HAP-1 (cell line): ENCODE results near the gene LEF1.

Source experiments
- DNase-seq, 2 experiments: peaks; one replicate each; pipeline ENCODE4 v3.0.0-alpha.2; 2016 to 2020; ENCODE audit warnings: low spot score in 2 of 2
- H3K27me3 ChIP-seq: fragments of 250-450 bp; sonication (Bioruptor Pico); 2 replicates; pipeline ENCODE4 v1.5.1; 2020; ENCODE audit warnings: low read depth, mild to moderate bottlenecking, moderate library complexity
- H3K36me3 ChIP-seq: fragments of 250-450 bp; sonication (Bioruptor Pico); replicated peaks from 2 replicates; pipeline ENCODE4 v1.5.1; 2020; ENCODE audit warnings: mild to moderate bottlenecking
- H3K4me1 ChIP-seq: fragments of 250-450 bp; sonication (Bioruptor Pico); 2 replicates; pipeline ENCODE4 v1.5.1; 2020; ENCODE audit warnings: mild to moderate bottlenecking
- H3K4me3 ChIP-seq: fragments of 250-450 bp; sonication (Bioruptor Pico); 2 replicates; pipeline ENCODE4 v1.5.1; 2020; ENCODE audit warnings: mild to moderate bottlenecking, moderate library complexity
- H3K9me3 ChIP-seq: fragments of 250-450 bp; sonication (Bioruptor Pico); 2 replicates; pipeline ENCODE4 v1.5.1; 2020; ENCODE audit warnings: mild to moderate bottlenecking, moderate library complexity
- in situ Hi-C: fragments of 300-500 bp; cut with MboI; formaldehyde crosslinking; loops from 3 replicates; pipeline ENCODE4 v1.14.3; 2020; ENCODE audit warnings: low sequenced_read_pairs, inconsistent platforms, mixed read lengths

LEF1 gene

DNA sequence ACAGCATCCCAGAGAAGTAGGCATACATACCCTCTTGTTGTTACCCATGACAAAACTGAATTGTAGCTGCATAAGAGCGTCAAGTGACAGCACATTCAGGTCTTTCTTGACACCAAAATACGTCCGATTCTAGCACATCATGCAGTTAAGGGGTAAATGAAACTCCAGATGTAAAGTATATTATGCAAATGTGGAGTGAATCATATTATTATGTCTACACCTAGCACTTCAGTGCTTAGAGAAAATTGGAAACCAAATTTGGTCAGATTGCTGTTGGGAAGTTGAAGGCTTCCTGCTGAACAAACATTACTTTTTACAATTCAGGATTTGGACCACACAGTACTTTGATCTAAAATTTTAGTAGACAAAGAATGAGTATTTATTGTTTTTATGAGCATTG lies 24.2 kb upstream of the LEF1 start:
- Histone ChIP-seq H3K4me1 (peaks cover 26% of the 10 kb centered on the region), H3K36me3 (no peaks in the 10 kb centered on the region), H3K4me3 (no peak overlapping the region), H3K9me3 (no peaks in the 10 kb centered on the region), H3K27me3 (no peaks in the 10 kb centered on the region)
- no peak for DNase-seq
- in situ Hi-C loops: no loop called here

DNA sequence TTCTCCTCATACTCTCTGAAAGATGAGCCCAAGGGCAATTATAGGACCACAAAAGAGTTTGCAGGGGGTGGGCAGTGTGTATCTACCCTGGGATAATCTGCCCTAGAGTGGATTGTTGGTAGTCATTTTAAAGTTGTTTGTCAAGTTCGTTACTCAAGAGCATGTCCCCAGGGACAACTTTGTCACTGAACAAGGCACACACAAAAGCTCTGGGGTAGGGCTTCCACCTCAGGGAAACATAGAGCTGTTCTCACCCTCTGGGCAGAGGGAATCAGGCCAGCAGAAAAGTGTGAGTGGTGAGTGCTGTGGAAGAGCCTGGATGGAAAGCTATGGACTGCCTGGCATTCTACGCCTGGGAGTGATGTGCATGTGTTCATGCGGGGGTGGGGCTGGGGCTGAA lies 23.3 kb upstream of the LEF1 start:
- Histone ChIP-seq H3K4me3 (no peak overlapping the region), H3K9me3 (no peaks in the 10 kb centered on the region)
- peak; percentile 32 to 58 for DNase-seq

DNA sequence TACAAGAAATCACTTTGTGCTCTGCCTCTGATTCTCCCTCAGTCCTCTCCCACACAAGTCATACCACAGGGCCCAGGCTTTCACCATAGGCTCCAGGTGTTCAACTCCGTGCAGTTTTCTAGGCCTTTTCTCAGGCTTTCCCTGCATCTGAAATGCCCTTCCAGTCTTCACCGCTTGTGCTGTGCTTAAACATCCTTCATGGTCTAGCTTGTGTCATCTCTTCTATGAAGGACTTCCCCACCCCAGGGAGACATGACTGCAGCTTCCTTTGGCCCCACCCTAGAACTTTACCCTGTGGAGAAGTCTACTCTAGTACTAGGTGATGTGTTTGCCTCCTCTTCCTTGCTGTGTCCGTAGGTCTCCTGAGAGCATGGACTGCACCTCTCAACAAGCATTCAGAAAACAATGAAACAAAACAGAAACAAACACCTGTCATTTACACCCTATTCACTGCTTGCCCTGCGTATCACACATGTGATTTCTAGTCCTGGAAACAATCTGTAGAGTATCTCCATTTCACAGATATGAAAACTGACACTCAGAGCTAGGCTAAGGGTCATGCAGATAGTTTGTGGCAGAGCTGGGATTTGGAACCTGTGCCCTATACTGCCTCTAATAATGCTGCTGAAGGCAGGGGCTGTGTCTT lies 22.7 kb upstream of the LEF1 start:
- Histone ChIP-seq H3K9me3 (no peaks in the 10 kb centered on the region), H3K4me3 (no peak overlapping the region), H3K27me3 (no peaks in the 10 kb centered on the region), H3K4me1 (peaks cover 26% of the 10 kb centered on the region), H3K36me3 (no peaks in the 10 kb centered on the region)
- in situ Hi-C loops: no loop called here
- no peak for DNase-seq

More for the DNA sequence above, 23.3 kb upstream of the LEF1 start:
- peaks cover 26% of the 10 kb centered on the region for H3K4me1 ChIP-seq
- no peaks in the 10 kb centered on the region for H3K36me3 ChIP-seq
- no peaks in the 10 kb centered on the region for H3K27me3 ChIP-seq
- in situ Hi-C loops: no loop called here

DNA sequence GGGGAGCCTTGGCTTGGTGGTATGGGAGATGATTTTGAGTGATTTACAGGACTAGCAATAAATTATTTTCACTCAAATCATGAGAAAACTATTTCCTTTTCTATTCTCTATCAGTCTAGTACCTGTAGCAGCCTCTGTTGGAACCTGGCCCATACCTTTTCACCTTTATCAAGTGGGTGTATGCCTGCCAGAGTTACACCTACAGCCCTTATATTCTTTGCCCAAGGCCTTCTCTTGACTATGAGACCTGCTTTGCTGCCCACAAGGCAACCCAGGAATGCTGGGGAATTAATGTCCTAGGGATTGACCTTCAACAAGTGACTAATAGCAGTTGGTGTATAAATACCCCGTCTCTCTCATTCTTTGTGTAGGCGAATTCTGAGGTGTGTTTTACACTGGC lies 20.0 kb upstream of the LEF1 start:
- Histone ChIP-seq H3K36me3 (no peaks in the 10 kb centered on the region), H3K4me1 (peaks cover 18% of the 10 kb centered on the region), H3K9me3 (no peaks in the 10 kb centered on the region), H3K27me3 (no peaks in the 10 kb centered on the region), H3K4me3 (no peak overlapping the region)
- in situ Hi-C loops: no loop called here
- no peak for DNase-seq

DNA sequence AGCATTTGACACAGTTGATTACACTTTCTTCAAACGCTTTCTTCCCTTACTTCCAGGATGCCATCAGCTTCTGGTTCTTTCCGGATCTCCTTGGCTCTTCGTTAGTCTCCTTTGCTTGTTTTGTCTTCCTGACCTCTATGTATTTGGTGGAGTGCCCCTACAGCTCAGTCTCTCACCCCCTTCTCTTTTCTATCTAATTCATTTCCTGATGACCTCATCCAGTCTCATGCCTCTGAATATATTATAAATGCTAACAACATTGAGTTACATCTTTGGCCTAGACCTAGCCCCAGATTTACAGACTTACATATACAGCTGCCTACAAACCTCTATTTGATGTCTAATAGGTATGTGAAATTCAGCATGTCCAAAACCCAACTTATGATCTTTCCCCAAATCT lies 16.5 kb upstream of the LEF1 start:
- Histone ChIP-seq H3K4me3 (no peak overlapping the region), H3K36me3 (no peaks in the 10 kb centered on the region), H3K9me3 (no peaks in the 10 kb centered on the region), H3K4me1 (no peaks in the 10 kb centered on the region), H3K27me3 (peaks cover 3% of the 10 kb centered on the region; the same call in 1 of the 2 replicates)
- no peak for DNase-seq
- in situ Hi-C loops: no loop called here

DNA sequence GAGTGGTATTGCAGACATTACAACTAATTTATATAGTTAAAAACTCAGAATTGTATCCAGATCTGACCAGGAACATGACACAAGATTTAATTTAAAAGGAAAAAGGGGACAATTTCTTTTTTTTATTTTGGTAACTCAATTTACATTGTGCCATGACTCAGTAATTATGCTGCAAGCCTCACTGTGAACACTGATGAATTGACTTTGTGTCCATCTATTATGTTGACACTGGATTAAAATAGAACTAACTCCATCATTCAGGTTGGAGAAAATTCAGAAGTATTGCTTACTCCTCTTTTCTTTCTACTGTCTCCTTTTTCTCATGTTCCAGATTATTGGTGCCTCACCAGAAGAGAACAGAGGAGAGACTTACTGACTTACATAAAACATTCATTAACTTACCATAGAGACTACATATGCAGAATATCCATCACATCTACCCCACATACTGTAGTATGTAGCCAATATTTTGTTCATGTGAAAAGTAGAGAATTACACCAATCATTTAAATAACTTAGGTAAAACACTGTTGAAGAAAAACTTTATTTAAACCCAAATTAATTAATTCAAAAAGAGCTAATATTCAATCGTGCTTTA lies 15.8 kb upstream of the LEF1 start:
- DNase-seq: no peak
- no peaks in the 10 kb centered on the region for H3K4me1 ChIP-seq
- no peaks in the 10 kb centered on the region for H3K9me3 ChIP-seq
- H3K4me3 ChIP-seq: no peak overlapping the region
- peaks cover 3% of the 10 kb centered on the region; the same call in 1 of the 2 replicates for H3K27me3 ChIP-seq
- in situ Hi-C loops: no loop called here
- no peaks in the 10 kb centered on the region for H3K36me3 ChIP-seq

DNA sequence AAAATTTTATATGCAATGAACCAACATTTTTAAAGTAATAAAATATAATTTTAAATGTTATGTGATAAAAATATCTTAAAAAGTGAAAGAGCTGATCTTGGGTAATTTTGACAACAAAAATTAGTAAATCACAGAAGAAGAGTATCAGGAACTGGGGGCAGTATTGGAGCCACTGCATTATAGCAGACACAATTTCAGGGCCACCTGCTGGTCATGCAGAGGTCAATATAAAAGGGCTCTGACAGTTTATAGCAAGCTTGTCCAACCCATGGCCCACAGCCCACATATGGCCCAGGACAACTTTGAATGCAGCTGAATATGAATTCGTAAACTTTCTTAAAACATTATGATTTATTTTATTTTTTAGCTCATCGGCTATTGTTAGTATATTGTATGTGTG lies 13.0 kb upstream of the LEF1 start:
- no peaks in the 10 kb centered on the region for H3K9me3 ChIP-seq
- no peaks in the 10 kb centered on the region for H3K36me3 ChIP-seq
- in situ Hi-C loops: no loop called here
- no peaks in the 10 kb centered on the region for H3K4me1 ChIP-seq
- no peak for DNase-seq
- H3K27me3 ChIP-seq: peaks cover 3% of the 10 kb centered on the region; the same call in 1 of the 2 replicates
- no peak overlapping the region for H3K4me3 ChIP-seq

DNA sequence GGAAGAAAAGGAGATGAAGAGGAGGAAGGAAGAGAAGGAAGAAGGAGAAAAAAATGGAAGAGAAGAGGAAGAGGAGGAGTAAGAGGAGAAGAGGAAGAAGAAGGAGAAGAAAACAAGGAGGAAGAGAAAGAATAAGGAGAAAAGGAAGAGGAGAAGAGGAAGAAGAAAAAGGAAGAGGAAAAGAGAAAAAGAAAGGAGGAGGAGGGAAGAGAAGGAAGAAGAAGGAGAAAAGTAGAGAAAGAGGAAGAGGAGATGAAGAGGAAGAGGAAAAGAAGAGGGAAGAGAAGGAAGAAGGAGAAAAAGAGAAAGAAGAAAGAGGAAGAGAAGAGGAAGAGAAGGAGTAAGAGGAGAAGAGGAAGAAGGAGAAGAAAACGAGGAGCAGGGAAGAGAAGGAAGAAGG lies 11.8 kb upstream of the LEF1 start:
- in situ Hi-C loops: no loop called here

DNA sequence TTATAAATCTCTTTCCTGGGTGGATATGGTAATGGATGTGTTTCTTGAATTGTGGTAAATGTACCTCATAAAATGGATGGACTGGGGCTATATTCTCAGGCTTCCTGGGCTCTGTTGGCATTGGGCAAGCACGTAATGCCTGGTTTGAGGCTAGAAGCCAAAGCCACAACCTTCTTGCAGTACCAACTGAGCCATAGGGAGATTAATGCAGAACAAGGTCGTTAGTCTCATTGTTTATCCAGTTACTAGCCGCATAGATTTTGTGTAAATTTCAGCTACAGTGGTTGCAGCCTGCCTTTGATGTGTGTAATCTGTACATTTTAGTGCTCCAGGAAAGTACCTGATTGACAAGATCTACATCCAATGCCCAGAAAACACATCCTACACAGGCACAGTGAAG lies 7.2 kb upstream of the LEF1 start:
- in situ Hi-C loops: no loop called here
- Histone ChIP-seq H3K27me3 (peaks cover 13% of the 10 kb centered on the region), H3K36me3 (no peaks in the 10 kb centered on the region), H3K9me3 (no peaks in the 10 kb centered on the region), H3K4me3 (no peak overlapping the region), H3K4me1 (peaks cover 4% of the 10 kb centered on the region)
- no peak for DNase-seq

More for the DNA sequence above, 11.8 kb upstream of the LEF1 start:
- DNase-seq: no peak
- no peaks in the 10 kb centered on the region for H3K36me3 ChIP-seq
- no peaks in the 10 kb centered on the region for H3K4me1 ChIP-seq
- H3K4me3 ChIP-seq: no peak overlapping the region
- H3K9me3 ChIP-seq: no peaks in the 10 kb centered on the region
- peaks cover 3% of the 10 kb centered on the region; the same call in 1 of the 2 replicates for H3K27me3 ChIP-seq

DNA sequence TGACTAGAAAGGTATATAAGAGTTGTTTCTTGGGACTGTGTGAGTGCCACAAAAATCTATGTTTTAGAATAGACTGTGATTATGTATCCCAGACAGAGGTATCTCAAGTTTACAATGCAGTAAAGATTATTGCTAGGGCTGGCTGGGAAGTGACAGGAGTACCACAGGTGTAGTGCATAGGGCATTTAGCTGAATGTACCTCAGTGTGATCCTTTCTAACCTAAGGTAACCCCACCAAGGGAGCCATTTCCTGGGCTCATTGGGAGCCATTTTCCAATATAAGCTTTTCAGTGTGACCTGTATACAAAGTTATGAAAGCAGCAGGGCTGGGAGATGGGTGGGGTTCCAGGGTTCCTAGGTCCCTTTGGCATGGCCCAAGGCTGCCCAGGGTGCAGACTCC lies 6.1 kb upstream of the LEF1 start:
- Histone ChIP-seq H3K36me3 (no peaks in the 10 kb centered on the region), H3K9me3 (no peaks in the 10 kb centered on the region), H3K27me3 (peaks cover 21% of the 10 kb centered on the region), H3K4me3 (no peak overlapping the region), H3K4me1 (peaks cover 4% of the 10 kb centered on the region)
- DNase-seq: no peak
- in situ Hi-C loops: no loop called here

DNA sequence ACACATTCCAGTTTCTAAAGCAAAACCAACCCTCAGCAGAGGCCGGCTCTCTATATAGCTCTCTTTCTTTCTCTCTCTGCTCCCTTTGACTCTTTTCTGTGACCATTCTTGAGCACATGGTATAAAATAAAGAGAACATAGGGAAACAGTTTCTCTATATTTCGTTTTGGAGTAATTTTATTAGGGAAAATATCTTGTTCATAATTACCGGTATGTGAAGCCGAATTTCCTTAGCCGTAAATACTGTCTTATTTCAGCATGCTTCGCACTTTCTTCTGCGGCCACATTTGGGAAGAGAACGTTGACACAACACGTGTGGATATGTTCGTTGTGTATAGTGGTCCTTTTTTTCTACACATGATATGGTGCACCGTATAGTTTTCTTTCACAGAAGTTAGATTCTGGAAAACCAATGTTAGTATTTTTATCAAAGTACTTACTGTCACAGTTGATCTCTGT lies 4.9 kb upstream of the LEF1 start:
- DNase-seq: no peak
- Histone ChIP-seq H3K9me3 (no peaks in the 10 kb centered on the region), H3K4me3 (peak overlapping the region; percentile 15), H3K4me1 (peaks cover 4% of the 10 kb centered on the region), H3K27me3 (peaks cover 33% of the 10 kb centered on the region), H3K36me3 (no peaks in the 10 kb centered on the region)
- in situ Hi-C loops: no loop called here

DNA sequence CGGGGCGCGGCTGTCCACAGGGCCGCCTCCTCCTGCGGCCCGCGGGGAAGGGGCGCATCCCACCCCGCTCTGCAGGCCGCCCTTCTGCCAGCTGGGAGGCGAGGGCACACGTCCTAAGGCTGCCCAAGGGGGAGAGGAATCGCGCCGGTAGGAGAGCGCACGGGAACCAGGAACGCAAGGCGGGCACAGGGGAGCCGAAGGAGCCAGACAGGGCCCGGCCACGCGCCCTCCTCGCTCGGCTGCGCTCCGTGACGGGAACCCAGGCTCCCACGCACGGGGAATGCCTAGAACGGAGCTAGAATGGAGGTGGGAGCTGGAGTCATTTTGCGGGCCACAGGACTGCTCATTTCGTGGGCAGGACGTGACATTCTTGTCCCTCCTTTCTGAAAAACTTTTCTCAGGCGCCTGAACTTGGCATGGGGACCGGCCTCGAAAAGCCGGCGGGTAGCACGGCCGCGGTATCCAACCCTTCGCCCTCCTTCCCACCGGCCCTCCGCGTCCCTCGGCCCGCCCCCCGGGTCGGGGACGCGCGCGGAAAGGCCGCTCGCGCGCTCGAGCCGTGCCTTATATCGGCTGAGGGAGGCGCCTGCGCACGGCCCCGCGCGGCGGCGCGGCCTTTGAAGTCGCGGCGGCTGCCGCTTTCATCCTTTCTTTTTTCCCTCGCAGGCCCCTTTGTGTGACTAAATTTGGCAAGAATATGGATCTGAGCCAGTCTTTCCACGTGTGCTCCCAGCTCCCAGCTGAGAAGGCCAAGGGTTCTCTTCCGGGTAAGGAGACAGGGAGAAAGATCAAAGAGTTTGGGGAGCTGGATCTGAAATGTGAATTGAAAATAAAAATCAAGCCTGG lies 4.2 kb upstream of the LEF1 start:
- peak overlapping the region; percentile 15 for H3K4me3 ChIP-seq
- peaks cover 4% of the 10 kb centered on the region for H3K4me1 ChIP-seq
- H3K36me3 ChIP-seq: no peaks in the 10 kb centered on the region
- peak; percentile 70 to 73 for DNase-seq
- H3K9me3 ChIP-seq: no peaks in the 10 kb centered on the region
- in situ Hi-C loops: no loop called here
- H3K27me3 ChIP-seq: peaks cover 35% of the 10 kb centered on the region

DNA sequence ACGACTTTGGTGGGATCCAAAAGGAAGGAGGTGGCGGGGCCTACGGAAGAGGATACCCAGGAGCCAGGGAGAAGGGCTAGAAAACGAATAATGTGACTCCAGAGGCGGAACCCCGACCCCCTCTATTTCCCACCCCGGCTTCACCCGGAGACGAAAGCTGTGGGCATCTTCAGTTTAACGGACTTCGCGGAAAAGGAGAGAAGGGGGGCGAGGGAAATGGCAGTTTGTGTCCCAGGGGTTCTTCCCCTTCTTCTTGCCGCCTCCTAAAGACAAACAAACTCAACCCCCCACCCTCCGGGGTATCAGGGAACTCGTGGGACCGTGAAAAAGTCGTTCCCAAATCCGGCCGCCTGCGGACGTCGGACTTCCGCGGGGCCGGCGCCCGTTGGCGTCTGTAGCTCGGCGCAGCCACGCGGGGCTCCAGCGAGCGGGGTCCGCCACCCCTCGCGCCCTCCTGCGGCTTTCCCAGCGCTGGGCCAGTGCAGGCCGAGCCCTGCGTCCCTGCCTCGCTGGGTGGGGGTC lies 3.6 kb upstream of the LEF1 start:
- Histone ChIP-seq H3K4me1 (peaks cover 4% of the 10 kb centered on the region), H3K27me3 (peaks cover 35% of the 10 kb centered on the region), H3K9me3 (no peaks in the 10 kb centered on the region), H3K4me3 (no peak overlapping the region), H3K36me3 (no peaks in the 10 kb centered on the region)
- in situ Hi-C loops: no loop called here
- DNase-seq: no peak
